Measurements from ENCODE around the gene METRNL. TPM values are rescaled to one million over a fixed set of nuclear protein-coding genes. Genes with fewer than 3 reads are reported as not detected.
"Not testable (repeated sequence)": the region's sequence is repeated elsewhere in the genome, so short reads cannot be mapped to it uniquely, and the experiment has no call there.

The METRNL gene
- total RNA-seq, 1 experiment from 2014 or later: 32.0 TPM

DNA sequence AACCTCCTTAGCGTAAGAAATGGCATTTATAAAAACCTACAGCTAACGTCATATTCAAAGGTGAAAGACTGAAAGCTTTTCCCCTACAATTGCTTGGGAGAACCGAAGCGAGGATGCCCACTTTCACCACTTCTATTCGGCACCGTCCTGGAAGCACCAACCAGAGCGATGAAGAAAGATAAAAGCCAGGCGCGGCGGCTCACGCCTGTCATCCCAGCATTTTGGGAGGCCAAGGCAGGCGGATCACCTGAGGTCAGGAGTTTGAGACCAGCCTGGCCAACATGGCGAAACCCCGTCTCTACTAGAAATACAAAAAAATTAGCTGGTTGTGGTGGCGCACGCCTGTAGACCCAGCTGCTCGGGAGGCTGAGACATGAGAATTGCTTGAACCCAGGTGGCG, 34.9 kb upstream of the METRNL start:
- H3K36me3 ChIP-seq (replicated peaks; ENCODE audit: control insufficient read depth, insufficient read depth, low read length); DNase-seq; H3K27me3 ChIP-seq (ENCODE audit: control insufficient read depth, insufficient read depth, low read length); H3K4me3 ChIP-seq (ENCODE audit: insufficient read depth, low read depth, low read length): not testable (repeated sequence)

DNA sequence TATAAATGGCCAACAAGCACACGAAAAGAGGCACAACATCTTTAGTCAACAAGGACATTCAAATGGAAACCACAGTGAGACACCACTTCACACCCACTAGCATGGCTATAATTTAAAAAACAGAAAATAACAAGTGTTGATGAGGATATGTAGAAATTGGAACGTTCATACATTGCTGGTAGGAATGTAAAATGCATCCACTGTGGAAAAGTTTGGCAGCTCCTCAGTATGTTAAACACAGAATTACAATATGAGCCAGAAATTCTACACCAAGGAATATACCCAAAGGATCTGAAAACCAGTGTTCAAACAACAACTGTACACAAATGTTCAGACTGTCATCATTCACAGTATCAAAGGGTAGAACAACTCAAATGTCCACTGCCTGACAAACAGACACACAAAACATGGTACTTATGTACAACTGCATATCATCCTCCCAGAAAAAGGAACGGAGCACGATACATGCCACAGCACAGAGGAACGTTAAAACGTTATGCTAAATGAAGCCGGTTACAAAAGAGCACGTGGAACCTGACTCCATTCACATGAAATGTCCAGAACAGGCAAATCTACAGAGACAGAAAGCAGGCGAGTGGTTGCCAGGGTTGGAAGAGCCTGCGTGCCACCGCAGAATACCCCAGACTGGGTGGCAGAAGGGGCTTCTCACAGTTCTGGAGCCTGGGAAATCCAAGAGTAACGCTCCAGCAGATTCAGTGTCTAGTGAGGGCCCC, 32.8 kb upstream of the METRNL start:
- Histone ChIP-seq H3K4me3 (ENCODE audit: insufficient read depth, low read depth, low read length) (no peak overlapping the region), H3K36me3 (replicated peaks; ENCODE audit: control insufficient read depth, insufficient read depth, low read length) (no peaks in the 10 kb centered on the region; the same call in 1 of the 2 replicates), H3K27me3 (ENCODE audit: control insufficient read depth, insufficient read depth, low read length) (no peaks in the 10 kb centered on the region)
- no peak for DNase-seq

DNA sequence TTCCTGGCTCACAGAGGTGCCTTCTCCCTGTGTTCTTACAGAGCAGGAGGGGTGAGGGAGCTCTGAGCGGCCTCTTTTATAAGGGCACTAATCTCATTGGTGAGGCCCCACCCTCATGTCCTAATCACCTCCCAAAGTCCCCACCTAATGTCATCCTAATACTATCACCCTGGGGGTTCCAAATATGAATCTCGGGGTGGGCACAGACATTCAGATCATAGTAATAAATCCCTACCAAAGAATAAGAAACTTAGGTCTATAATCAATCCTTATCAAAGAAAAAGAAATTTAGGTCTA, 32.3 kb upstream of the METRNL start:
- DNase-seq: no peak
- H3K27me3 ChIP-seq (ENCODE audit: control insufficient read depth, insufficient read depth, low read length): no peaks in the 10 kb centered on the region
- H3K4me3 ChIP-seq (ENCODE audit: insufficient read depth, low read depth, low read length): no peak overlapping the region
- H3K36me3 ChIP-seq (replicated peaks; ENCODE audit: control insufficient read depth, insufficient read depth, low read length): no peaks in the 10 kb centered on the region; the same call in 1 of the 2 replicates

DNA sequence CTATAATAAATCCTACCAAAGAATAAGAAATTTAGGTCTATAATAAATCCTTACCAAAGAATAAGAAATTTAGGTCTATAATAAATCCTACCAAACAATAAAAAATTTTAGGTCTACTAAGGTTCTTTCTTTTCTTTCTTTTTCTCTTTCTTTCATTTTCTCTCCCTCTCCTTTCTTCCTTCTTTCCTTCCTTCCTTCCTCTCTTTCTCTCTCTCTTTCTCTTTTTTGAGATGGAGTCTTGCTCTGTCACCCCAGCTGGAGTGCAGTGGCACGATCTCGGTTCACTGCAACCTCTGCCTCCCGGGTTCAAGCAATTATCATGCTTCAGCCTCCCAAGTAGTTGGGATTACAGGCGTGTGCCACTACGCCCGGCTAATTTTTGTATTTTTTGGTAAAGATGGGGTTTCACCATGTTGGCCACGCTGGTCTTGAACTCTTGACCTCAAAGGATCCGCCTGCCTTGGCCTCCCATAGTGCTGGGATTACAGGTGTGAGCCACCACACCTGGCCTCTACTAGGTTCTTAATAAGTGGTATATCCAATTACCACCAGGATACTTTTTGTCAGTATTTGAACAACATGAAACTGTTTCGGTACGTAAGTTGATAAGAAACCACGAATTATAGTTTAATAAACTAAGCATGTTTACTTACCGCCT, 31.5 kb upstream of the METRNL start:
- not testable (repeated sequence) for H3K27me3 ChIP-seq (ENCODE audit: control insufficient read depth, insufficient read depth, low read length); H3K4me3 ChIP-seq (ENCODE audit: insufficient read depth, low read depth, low read length); H3K36me3 ChIP-seq (replicated peaks; ENCODE audit: control insufficient read depth, insufficient read depth, low read length); DNase-seq

DNA sequence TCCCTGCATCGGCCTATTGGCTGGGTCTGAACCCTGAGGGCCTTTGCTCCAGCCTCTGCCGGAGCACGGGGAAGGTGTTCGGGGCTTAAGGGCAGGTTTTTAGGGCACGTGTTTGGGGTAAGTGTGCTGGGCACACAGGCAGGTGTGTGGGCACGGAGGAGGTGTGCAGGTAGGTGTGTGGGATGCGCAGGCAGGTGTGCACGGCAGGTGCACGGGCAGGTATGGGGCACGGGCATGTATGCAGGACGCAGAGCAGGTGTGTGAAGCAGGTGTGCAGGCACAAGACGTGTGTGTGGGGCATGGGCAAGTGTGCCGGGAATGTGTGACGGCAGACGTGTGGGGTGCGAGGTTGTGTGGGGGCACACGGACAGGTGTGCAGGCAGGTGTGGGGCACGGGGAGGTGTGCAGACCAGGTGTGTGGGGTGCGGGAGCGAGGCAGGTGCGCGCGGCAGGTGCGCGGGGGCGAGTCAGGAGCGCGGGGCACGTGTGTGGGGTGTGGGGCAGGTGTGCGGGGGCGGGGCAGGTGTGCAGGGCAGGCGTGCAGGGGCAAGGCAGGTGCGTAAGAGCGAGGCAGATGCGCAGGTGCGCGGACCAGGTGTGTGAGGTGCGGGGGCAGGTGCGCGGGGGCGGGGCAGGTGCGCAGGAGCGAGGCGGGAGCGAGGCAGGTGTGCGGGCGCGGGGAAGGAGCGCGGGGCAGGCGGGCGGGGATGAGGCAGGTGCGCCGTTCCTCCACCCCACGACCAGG, 28.6 kb upstream of the METRNL start:
- no peaks in the 10 kb centered on the region for H3K27me3 ChIP-seq (ENCODE audit: control insufficient read depth, insufficient read depth, low read length)
- H3K4me3 ChIP-seq (ENCODE audit: insufficient read depth, low read depth, low read length): peak overlapping the region; percentile 88
- peak; percentile 60 for DNase-seq
- H3K36me3 ChIP-seq (replicated peaks; ENCODE audit: control insufficient read depth, insufficient read depth, low read length): no peaks in the 10 kb centered on the region; the same call in 1 of the 2 replicates

DNA sequence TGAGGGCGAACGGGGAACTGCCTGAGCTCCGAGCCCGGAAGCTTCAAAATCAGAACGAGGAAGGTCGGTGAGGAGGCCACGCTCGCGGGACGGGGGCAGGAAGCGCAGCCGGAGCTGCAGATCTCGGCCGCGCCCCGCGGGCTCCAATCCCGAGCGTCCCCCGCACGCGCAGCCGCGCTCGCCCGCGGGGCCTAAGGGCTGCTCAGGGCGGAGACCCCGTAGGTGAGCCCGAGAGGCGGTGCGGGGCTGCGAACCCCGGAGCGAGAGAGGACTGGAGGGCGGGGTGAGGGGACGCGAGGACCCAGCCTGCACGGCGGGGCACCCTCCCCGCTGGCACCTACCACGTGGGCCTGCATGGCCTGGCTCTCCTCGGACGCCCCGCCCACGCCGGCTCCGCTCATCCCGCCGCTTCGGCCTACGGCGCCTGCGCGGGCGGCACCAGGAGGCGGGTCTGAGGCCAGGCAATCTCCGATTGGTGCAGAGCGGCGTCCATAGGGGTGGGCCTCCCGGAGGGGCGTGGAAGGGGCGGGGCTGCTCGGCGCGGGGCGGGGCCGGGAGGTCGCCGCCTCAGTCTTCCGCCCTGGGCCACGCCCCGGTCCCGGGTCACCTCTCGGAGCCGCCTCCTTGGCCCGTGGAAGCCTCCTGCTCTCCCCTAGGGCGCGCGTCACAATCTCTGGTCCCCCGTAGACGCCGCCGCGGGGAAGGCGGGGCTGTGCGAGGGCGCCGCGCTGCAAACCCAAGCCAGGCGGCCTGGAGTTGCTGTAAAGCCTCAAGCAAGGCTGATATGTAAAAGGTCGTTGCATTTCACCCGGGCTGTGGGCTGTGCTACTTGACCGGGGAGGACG, 27.8 kb upstream of the METRNL start:
- no peaks in the 10 kb centered on the region for H3K27me3 ChIP-seq (ENCODE audit: control insufficient read depth, insufficient read depth, low read length)
- peak overlapping the region; percentile 88 for H3K4me3 ChIP-seq (ENCODE audit: insufficient read depth, low read depth, low read length)
- no peaks in the 10 kb centered on the region; the same call in 1 of the 2 replicates for H3K36me3 ChIP-seq (replicated peaks; ENCODE audit: control insufficient read depth, insufficient read depth, low read length)
- DNase-seq: peak; percentile 100

DNA sequence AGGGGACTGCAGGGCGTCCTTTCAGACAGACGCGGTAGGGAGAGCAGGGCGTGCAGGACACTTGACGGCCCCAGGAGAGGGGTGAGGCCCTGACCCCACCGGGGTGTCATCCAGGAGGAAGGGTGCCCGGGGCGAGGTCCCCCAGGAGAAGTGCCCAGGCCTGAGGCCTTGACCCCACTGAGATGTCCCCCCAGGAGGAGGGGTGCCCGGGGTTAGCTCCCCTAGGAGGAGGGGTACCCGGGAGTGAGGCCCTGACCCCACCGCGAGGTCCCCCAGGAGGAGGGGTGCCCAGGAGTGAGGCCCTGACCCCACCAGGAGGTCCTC, 27.2 kb upstream of the METRNL start:
- Histone ChIP-seq H3K27me3 (ENCODE audit: control insufficient read depth, insufficient read depth, low read length) (no peaks in the 10 kb centered on the region), H3K36me3 (replicated peaks; ENCODE audit: control insufficient read depth, insufficient read depth, low read length) (no peaks in the 10 kb centered on the region), H3K4me3 (ENCODE audit: insufficient read depth, low read depth, low read length) (peak overlapping the region; percentile 48)
- DNase-seq: no peak

DNA sequence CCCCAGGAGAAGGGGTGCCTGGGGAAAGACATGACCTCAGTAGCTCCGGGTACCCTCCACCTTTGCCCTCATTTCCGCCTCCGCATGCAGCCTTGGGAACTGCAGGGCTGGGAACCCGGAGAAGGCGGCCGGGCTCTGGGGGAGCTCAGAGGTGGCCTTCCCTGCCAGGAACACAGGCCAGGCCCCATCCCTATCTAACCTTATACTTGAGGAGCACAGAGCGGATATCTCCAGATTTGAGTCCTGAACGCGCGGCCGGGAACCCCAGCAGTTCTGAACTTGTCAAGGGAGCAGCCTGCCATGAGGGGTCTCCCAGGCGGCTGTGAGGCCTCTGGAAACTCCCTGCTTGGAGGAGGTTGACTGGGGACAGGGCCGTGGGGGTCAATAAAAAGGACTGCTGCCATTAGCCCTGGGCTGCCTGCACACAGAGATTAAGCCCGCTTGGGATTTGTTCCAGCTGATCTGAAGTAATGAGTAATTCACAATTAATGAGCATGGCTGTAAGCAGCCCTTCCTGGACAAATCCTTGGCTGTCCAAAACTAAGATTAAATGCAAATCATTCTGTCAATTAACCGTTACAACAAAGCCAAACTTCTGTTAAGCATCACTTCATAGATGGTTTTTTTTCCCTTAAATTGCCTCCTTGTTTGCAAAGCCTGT, 26.3 kb upstream of the METRNL start:
- no peaks in the 10 kb centered on the region for H3K27me3 ChIP-seq (ENCODE audit: control insufficient read depth, insufficient read depth, low read length)
- peak; percentile 44 for DNase-seq
- H3K4me3 ChIP-seq (ENCODE audit: insufficient read depth, low read depth, low read length): no peak overlapping the region
- H3K36me3 ChIP-seq (replicated peaks; ENCODE audit: control insufficient read depth, insufficient read depth, low read length): no peaks in the 10 kb centered on the region

DNA sequence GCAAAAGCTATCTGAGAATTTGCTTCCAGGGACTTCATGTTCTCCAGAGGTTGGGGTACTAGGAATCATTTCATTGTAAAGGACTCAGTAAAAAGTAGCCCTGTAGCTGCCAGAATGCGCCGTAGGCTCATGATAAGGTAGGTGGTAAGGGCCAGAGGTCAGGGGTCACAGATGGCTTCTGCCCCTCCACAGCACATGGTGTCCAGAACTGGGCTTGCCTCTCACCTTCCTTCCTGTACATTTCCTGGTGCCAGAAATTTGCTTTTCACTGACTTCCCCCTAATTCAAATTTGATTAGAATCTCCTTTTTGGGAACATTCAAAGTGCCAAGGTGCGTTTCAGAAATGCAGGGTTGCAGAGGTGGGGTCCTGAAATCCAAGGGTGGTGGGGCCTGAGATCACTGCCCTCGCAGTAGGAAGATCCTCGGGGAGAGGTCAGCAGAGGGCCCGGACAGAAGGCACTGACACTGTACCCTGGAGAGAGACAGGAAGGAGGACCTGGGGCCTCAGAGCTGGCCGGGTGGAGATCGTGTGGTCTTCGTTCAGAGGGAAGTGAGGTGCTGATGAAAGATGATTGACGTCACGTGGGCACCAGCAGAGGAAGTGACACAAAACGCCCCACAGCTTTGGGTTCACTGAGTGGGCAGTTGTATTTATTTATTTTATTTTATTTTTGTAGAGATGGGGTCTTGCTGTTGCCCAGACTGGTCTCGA, 25.5 kb upstream of the METRNL start:
- peak; percentile 26 for DNase-seq
- Histone ChIP-seq H3K27me3 (ENCODE audit: control insufficient read depth, insufficient read depth, low read length) (no peaks in the 10 kb centered on the region), H3K4me3 (ENCODE audit: insufficient read depth, low read depth, low read length) (no peak overlapping the region), H3K36me3 (replicated peaks; ENCODE audit: control insufficient read depth, insufficient read depth, low read length) (no peaks in the 10 kb centered on the region)

DNA sequence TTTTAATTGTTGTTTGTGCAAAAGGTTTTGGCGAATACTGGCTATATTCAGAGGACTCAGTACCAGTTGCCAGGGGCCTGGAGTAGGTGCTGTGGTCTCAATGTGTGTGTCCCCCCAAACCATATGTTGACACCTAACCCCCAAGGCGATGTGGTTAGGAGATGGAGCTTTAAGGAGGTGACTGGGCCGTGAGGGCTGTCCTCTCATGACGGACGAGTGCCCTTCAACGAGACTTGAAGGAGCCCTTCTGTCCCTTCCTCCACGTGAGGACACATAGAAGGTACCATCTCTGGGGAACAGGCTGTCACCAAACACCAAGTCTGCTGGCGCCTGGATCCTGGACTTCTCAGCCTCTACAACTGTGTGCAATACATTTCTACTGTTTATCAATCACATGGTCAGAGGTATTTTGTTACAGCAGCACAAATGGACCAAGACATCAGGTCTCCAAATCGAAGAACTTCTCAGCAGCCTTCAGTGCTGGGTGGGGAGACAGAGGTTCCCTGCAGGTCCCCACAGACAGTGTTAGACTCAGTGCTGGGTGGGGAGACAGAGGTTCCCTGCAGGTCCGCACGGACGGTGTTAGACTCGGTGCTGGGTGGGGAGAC, 24.8 kb upstream of the METRNL start:
- H3K36me3 ChIP-seq (replicated peaks; ENCODE audit: control insufficient read depth, insufficient read depth, low read length): no peaks in the 10 kb centered on the region
- H3K4me3 ChIP-seq (ENCODE audit: insufficient read depth, low read depth, low read length): no peak overlapping the region
- no peaks in the 10 kb centered on the region for H3K27me3 ChIP-seq (ENCODE audit: control insufficient read depth, insufficient read depth, low read length)
- DNase-seq: peak; percentile 8

DNA sequence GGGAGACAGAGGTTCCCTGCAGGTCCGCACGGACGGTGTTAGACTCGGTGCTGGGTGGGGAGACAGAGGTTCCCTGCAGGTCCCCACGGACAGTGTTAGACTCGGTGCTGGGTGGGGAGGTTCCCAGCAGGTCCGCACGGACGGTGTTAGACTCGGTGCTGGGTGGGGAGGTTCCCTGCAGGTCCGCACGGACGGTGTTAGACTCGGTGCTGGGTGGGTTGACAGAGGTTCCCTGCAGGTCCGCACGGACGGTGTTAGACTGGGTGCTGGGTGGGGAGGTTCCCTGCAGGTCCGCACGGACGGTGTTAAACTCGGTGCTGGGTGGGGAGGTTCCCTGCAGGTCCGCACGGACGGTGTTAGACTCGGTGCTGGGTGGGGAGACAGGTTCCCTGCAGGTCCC, 24.2 kb upstream of the METRNL start:
- DNase-seq: peak; percentile 6
- not testable (repeated sequence) for H3K4me3 ChIP-seq (ENCODE audit: insufficient read depth, low read depth, low read length); H3K27me3 ChIP-seq (ENCODE audit: control insufficient read depth, insufficient read depth, low read length); H3K36me3 ChIP-seq (replicated peaks; ENCODE audit: control insufficient read depth, insufficient read depth, low read length)

DNA sequence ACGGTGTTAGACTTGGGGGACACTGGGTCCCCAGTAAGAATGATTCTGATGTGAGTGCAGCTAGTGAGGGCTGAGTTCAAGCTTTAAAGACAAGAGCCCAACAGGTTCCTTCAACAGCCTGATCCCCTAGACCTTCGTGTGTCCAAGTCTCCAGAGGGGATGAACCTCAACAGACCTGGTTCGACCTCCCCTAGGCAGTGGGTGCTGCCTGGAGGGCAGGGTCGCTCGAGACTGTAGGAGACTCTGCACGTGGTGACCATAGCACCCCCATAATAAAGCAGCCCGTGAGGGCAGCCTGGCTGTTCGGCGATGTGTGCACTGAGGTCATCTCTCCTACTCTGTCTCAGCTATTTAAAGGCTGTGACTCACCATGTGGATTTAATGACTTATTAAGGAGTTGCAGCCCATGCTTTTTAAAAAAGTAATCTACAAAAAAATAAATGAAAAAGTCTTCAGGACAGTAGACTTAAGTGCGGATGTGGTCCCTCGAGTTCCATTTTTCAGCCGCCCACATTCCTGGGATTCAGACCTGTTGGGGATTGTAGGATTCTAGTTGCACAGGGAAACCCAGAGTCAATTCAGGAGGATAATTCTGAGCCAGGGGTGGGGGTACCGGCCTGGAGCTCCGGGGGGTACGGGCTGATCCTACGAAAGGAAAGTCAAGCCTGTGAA, 23.4 kb upstream of the METRNL start:
- peak; percentile 14 for DNase-seq
- H3K27me3 ChIP-seq (ENCODE audit: control insufficient read depth, insufficient read depth, low read length): no peaks in the 10 kb centered on the region
- no peak overlapping the region for H3K4me3 ChIP-seq (ENCODE audit: insufficient read depth, low read depth, low read length)
- no peaks in the 10 kb centered on the region for H3K36me3 ChIP-seq (replicated peaks; ENCODE audit: control insufficient read depth, insufficient read depth, low read length)

Measured in H7 (cell line).